OCI-LY1 (cell line): ENCODE results near the gene HTR3B.

Experiments used
- H2AFZ ChIP-seq: fragments of 200-600 bp; sonication (generic), shearing (Covaris generic); 2 replicates; pipeline ENCODE4 v1.6.0; 2014; ENCODE audit warnings: antibody characterized with exemption, mild to moderate bottlenecking, low read length
- H3F3A ChIP-seq: fragments of 200-600 bp; sonication (generic), shearing (Covaris generic); 2 replicates; pipeline ENCODE4 v1.6.0; 2014; ENCODE audit warnings: mild to moderate bottlenecking, antibody characterized with exemption, low read length, moderate library complexity; ENCODE audit not compliant: insufficient read depth
- H3K27ac ChIP-seq: fragments of 200-600 bp; sonication (generic); 2 replicates; pipeline ENCODE4 v1.5.1; 2014; ENCODE audit warnings: low read length, mixed run types, mild to moderate bottlenecking, low read depth; ENCODE audit not compliant: poor library complexity, severe bottlenecking
- H3K27me3 ChIP-seq: fragments of 200-600 bp; sonication (generic); 2 replicates; pipeline ENCODE4 v1.6.0; 2014; ENCODE audit warnings: antibody characterized with exemption, mild to moderate bottlenecking, low read length, moderate library complexity; ENCODE audit not compliant: insufficient read depth
- H3K36me3 ChIP-seq: fragments of 200-600 bp; sonication (generic); 2 replicates; pipeline ENCODE4 v1.6.1; 2014; ENCODE audit warnings: mild to moderate bottlenecking, antibody characterized with exemption, low read length, moderate library complexity, mixed read lengths; ENCODE audit not compliant: insufficient read depth
- H3K4me1 ChIP-seq: fragments of 200-600 bp; sonication (generic); 2 replicates; pipeline ENCODE4 v1.5.1; 2014; ENCODE audit warnings: mild to moderate bottlenecking, low read length, moderate library complexity; ENCODE audit not compliant: insufficient read depth, severe bottlenecking
- H3K4me2 ChIP-seq: fragments of 200-600 bp; sonication (generic), shearing (Covaris generic); 2 replicates; pipeline ENCODE4 v1.6.1; 2014; ENCODE audit warnings: low read length
- H3K4me3 ChIP-seq: fragments of 200-600 bp; sonication (generic); 2 replicates; pipeline ENCODE4 v1.5.1; 2014; ENCODE audit warnings: low read length, low read depth, mild to moderate bottlenecking, mixed read lengths; ENCODE audit not compliant: poor library complexity, severe bottlenecking
- H3K79me2 ChIP-seq: fragments of 200-600 bp; shearing (Covaris generic); 2 replicates; pipeline ENCODE4 v1.6.1; 2016; ENCODE audit warnings: mixed run types, low read length, mixed read lengths; ENCODE audit not compliant: insufficient read depth
- H3K9ac ChIP-seq: fragments of 200-600 bp; sonication (generic), shearing (Covaris generic); 2 replicates; pipeline ENCODE4 v1.6.1; 2014; ENCODE audit warnings: mild to moderate bottlenecking, low read length, mixed read lengths
- H3K9me2 ChIP-seq: fragments of 200-600 bp; sonication (generic), shearing (Covaris generic); 2 replicates; pipeline ENCODE4 v1.6.1; 2014; ENCODE audit warnings: low read depth, mild to moderate bottlenecking, low read length, mixed read lengths
- H3K9me3 ChIP-seq: fragments of 200-600 bp; shearing (Covaris generic); 2 replicates; pipeline ENCODE4 v1.6.1; 2014; ENCODE audit warnings: low read length, mixed read lengths
- H4K20me1 ChIP-seq: fragments of 200-600 bp; sonication (generic), shearing (Covaris generic); 2 replicates; pipeline ENCODE4 v1.6.0; 2016; ENCODE audit warnings: mild to moderate bottlenecking, low read length; ENCODE audit not compliant: insufficient read depth
- CTCF ChIP-seq: fragments of 200-600 bp; sonication (generic), shearing (Covaris generic); IDR thresholded peaks from 2 replicates; pipeline ENCODE4 v1.5.1; 2017; ENCODE audit warnings: mild to moderate bottlenecking, antibody characterized with exemption, low read length, moderate library complexity, mixed read lengths
- EZH2 ChIP-seq: fragments of 200-600 bp; sonication (generic), shearing (Covaris generic); IDR thresholded peaks from 2 replicates; pipeline ENCODE4 v1.8.0; 2017; ENCODE audit warnings: borderline replicate concordance, mixed run types, mild to moderate bottlenecking, antibody characterized with exemption, low read length, moderate library complexity, mixed read lengths

HTR3B gene

DNA sequence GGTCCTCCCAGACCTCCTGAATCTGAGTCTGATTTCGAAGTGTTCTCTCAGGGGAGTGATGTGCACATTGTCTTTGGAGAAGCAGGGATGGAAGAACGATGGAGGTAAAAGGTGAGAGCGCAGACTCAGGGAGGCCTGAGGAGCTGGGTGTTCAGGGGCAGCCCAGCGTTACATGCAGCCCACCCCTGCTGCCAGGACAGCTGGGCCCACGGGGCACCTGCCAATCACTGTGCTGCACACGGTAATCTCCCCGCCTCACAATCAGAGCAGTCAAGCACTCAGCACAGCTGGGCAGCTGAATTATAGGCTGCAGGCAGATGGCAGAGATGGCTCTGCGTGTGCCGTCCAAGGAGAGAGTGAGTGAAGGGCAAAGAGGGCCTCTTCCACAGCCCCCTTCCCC, 52.4 kb downstream of the HTR3B start:
- H3F3A ChIP-seq = no peaks in the 10 kb centered on the region
- H3K27me3 ChIP-seq = no peaks in the 10 kb centered on the region
- H3K9me2 ChIP-seq = no peaks in the 10 kb centered on the region
- TF ChIP-seq EZH2 = no peak
- H3K4me3 ChIP-seq = no peak overlapping the region
- no peaks in the 10 kb centered on the region for H3K9me3 ChIP-seq
- H3K4me1 ChIP-seq = no peaks in the 10 kb centered on the region
- no peaks in the 10 kb centered on the region for H4K20me1 ChIP-seq
- no peak overlapping the region for H3K4me2 ChIP-seq
- no peak overlapping the region for H2AFZ ChIP-seq
- no peak overlapping the region for H3K9ac ChIP-seq
- no peaks in the 10 kb centered on the region for H3K36me3 ChIP-seq
- no peaks in the 10 kb centered on the region for H3K79me2 ChIP-seq
- H3K27ac ChIP-seq = no peak overlapping the region

DNA sequence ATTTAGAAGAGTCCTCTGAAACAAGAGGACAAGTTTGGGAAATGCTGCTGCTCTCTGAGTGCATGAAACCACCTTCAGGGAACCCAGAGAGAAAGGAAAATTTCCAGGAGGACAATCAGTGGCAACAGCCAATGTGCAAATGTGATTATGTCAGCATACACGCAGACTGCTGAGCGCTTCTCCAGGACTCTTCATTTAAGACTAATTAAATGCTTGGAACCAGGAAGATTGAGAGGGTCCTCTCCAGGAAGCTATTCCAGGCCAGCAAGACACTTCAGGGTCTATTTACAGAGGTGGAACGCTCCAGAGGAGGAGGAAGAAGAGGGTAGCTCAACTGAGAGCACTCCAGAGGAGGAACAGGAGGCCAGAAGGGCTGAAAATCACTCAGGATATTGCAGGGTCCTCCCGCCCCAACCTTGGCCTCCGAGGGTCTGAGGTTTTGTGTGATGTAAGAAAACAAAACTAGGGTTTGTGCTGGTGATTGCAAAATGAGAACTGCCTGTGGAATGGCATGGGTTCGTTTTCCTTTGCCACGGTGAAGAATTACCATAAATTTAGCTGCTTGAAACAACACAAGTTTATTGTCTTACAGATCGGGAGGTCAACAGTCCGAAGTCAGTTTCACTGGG, 56.2 kb downstream of the HTR3B start:
- no peaks in the 10 kb centered on the region for H4K20me1 ChIP-seq
- H3K9me2 ChIP-seq = no peaks in the 10 kb centered on the region
- no peaks in the 10 kb centered on the region for H3K4me1 ChIP-seq
- H3K27me3 ChIP-seq = no peaks in the 10 kb centered on the region
- H2AFZ ChIP-seq = no peak overlapping the region
- H3K9me3 ChIP-seq = no peaks in the 10 kb centered on the region
- H3K4me3 ChIP-seq = no peak overlapping the region
- TF ChIP-seq EZH2 (no peak), CTCF (no peak)
- H3K36me3 ChIP-seq = no peaks in the 10 kb centered on the region
- H3K4me2 ChIP-seq = no peak overlapping the region
- no peaks in the 10 kb centered on the region for H3F3A ChIP-seq
- H3K9ac ChIP-seq = no peak overlapping the region
- H3K27ac ChIP-seq = no peak overlapping the region
- H3K79me2 ChIP-seq = no peaks in the 10 kb centered on the region

DNA sequence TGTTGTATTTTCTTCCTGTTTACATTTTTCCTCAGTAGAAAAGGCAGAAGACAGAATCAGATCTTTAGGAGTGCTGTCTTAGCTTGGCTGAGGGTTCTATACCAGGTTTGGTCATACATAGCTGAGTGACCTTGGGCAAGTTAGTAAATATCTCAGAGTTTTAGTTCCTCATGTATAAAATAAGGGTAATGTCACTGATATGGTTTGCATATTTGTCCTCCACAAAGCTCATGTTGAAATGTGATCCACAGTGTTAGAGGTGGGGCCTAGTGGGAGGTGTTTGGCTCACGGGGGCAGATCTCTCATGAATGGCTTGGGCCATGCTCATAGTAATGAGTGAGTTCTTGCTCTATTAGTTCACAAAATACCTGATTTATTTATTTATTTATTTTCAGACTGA, 62.8 kb downstream of the HTR3B start:
- Histone ChIP-seq H3K4me2 (no peak overlapping the region), H3K9ac (no peak overlapping the region), H3K27me3 (no peaks in the 10 kb centered on the region), H3F3A (no peaks in the 10 kb centered on the region), H3K79me2 (no peaks in the 10 kb centered on the region), H3K27ac (no peak overlapping the region), H3K4me1 (no peaks in the 10 kb centered on the region), H3K36me3 (no peaks in the 10 kb centered on the region), H3K4me3 (no peak overlapping the region), H4K20me1 (no peaks in the 10 kb centered on the region), H2AFZ (no peak overlapping the region), H3K9me3 (no peaks in the 10 kb centered on the region), H3K9me2 (no peaks in the 10 kb centered on the region)
- TF ChIP-seq CTCF = no peak
- TF ChIP-seq EZH2 = no peak
